ENCODE results near the gene MMEL1.
"Not testable (repeated sequence)": the region's sequence is repeated elsewhere in the genome, so short reads cannot be mapped to it uniquely, and the experiment has no call there.

Gene MMEL1

DNA sequence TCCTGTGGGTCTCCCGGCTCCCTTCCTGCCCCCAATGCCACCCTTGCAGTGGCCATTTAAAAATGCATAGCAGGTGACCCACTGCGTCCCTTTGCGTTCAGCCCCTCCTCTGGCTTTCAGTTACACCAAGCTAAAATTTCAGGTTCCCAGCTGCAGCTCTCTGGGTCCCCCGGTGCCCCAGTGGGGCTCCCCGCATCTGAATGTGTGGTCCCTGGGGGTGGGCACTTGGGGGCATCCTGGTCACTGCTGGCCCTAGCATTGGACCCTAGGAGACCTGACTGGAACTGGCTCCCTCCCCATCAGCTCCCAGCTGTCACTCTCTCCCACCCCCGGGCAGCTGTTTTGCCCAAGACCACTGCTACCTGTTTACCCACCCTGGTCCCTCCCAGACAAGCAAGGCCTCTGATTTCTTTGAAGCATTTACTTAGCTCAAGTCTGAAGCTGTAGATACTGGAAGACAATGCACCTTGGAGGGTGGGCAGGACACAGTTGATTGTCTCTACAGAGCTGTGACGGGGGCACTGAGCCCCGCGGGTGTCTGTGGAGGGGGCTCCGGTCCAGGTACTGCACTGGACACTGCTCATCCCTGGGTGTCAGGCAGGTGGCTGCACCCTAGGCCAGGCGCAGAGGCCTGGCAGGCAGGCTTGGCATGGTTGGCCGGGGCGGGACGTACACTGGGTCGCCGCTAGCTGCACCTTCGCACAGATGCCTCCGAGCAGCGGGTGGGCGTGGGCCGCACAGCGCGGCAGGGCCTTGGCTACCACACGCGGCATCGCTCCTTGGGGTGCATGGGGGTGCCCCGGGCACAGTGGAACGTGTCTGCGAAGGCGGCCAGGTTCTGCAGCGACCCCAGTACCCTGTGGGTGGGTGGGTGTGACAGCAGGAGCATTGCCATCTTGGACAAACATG lies 42.3 kb downstream of the MMEL1 start:
- no peak for DNase-seq (ENCODE audit: low spot score)

DNA sequence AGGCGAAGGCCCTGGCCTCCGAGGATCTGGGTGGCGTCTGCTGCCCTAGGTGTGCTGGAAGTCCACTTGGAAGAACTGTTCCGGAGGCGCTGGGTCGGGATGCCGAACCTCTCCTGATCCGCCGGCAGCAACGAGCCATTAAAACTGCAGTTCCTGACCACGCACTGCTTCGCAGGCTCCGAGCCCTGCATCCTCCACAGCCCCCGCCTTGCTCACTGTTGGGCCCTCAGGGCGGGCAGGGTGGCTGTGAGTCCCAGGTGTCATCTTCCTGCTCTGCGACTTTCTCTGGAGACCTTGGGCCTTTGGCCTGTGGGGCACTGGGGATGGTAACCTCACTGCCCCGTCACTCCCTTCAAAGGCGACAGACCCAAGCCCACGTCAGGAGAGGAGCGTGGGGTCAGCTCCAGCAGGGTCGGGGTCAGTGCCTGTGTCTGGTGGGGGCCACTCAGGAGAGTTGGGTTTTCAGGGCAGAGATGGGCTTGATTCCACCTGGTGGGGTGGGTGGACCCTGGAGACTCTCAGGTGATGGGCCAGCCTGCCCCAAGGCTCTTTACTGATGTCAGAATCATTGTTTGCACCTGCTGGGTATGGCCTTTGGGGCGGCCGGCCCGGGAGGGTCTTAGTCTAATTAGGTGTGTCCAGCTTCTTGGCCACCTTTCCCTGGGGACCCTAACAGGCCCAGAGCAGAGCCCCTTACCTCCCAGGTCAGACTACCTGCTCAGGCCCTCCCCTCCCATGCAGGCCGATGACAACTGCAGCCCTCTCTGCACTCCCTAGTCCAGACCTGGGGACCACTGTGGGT lies 43.2 kb downstream of the MMEL1 start:
- DNase-seq (ENCODE audit: low spot score) = no peak

GRCh38 chr1:2588661-2589430 lies 44.0 kb downstream of the MMEL1 start:
- DNase-seq (ENCODE audit: low spot score) = no peak

DNA sequence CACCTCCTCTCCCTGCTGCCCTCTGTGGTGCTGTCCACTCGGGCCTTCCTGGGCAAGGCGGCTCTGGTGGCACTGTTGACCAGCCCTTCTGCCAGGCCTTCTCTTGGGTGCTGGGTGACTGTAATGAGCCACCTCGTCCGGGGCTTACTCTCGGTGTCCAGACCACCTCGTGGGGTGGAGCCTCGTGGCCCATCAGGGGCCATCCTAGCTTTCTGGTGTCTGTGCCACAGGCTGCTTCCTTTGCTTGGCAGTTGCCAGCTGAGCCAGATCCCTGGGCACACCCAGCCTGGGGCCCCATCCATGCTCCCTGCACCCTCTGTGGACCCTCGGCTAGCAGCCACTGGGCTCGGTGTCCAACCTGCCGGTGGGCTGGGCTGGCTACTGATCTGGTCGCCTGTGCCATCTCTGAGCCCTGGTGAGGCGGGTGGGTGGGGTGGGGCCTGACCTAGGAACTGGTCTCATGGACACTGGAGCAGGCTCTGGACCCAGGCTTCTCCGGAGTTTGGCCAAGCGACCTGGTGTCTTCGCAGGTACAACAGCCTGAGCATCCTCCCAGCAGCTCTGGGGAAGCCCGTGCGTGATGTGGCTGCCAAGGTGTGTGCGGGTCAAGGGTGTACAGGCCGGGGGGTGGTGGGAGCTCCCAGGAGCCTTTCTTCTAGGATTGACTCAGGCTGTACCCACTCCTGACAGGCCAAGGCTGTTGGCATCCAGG lies 44.8 kb downstream of the MMEL1 start:
- DNase-seq (ENCODE audit: low spot score) = no peak

DNA sequence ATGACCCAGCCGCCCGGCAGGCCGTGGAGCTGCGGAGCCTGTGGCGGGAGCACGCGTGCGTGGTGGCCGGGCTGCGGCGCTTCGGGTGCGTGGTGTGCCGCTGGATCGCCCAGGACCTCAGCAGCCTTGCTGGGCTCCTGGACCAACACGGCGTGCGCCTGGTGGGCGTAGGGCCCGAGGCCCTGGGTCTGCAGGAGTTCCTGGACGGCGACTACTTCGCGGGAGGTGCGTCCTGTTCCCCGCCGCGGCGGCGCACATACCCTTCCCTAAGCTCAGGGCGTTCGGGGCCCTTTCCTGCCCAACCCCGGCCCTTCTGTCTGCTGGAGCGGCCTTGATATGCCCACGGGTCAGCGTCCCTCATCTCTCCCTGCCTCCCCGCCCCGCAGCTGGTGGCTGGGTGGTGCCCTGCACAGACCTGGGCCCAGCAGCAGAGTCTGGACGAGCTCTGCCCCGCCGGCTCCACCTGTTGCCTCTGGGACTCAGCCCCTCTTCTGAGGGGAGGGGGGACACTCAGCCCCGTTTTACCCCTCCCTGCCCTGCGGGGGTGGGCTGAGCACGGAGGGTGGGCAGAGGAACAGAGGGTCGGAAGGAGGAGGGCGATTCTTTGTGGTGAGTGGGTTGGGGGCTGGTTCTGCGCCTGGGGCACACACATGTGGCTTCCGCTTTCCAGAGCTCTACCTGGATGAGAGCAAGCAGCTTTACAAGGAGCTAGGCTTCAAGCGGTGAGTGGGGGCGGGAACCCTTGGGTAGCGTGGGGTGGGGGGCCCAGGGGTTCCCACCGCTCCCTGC lies 45.6 kb downstream of the MMEL1 start:
- no peak for DNase-seq (ENCODE audit: low spot score)

- DNase-seq (ENCODE audit: low spot score) = peak; percentile 99
Measured at GRCh38 chr1:2586154-2587070, 46.4 kb downstream of the MMEL1 start, which contains the start of gene PRXL2B. TSS of gene PRXL2B (plus strand) at chr1:2586777. CDS start at chr1:2586886, 109 bp downstream.

- peak; percentile 68 for DNase-seq (ENCODE audit: low spot score)
Measured at GRCh38 chr1:2585318-2586092, 47.3 kb downstream of the MMEL1 start.

DNA sequence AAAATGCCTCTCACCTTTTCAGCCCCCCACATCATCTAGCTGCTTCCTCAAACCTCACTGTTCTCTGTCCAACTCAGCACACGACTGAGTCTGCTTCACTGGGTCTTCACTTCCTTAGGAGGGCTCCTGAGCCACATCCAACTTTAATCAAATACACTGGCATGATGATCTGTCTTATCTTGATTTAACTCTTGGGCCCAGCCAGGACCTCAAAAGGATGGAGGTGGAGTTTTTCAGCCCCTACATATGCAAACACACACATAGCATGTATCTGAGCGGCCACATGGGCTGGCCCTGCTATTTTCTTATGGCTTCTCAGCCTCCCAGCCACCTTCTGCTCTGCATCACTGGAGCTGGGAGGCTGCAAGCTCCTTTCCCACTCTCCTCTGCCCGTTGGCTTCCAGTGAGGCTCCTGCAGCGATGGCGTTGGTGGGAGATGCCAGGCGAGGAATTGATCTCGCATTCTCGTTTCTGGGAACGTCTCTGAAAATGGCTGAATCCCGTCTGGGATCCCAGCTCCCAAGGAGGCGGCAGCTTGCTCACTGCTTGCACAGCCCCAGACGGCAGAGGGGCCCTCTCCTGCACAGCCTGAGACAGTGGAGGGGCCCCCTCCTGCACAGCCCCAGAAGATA lies 48.0 kb downstream of the MMEL1 start:
- DNase-seq (ENCODE audit: low spot score) = no peak

- no peak for DNase-seq (ENCODE audit: low spot score)
Measured at GRCh38 chr1:2583871-2584351, 48.9 kb downstream of the MMEL1 start.

DNA sequence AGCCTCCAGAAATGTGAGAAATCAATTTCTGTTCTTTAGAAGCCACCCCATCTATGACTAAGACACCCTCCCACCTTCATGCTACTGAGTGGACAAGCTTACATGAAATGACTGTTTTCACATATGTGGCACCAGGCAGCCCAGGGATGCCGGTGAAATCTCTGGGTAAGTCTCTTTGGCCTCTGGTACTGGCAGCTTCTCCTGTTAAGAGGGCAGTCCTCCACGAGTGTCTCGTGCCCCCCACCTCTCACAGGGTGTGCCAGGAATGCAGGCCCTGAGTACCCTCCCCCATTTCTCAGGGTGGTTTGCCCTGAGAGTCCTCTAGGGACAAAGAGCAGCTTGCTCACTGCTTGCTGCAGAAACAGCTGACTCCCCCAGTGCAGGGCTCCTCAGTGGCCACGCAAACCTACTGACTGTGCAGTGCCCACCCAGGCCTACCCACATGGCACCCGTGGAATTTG lies 49.5 kb downstream of the MMEL1 start:
- no peak for DNase-seq (ENCODE audit: low spot score)

GRCh38 chr1:2582391-2582790 lies 50.4 kb downstream of the MMEL1 start:
- DNase-seq (ENCODE audit: low spot score) = no peak

DNA sequence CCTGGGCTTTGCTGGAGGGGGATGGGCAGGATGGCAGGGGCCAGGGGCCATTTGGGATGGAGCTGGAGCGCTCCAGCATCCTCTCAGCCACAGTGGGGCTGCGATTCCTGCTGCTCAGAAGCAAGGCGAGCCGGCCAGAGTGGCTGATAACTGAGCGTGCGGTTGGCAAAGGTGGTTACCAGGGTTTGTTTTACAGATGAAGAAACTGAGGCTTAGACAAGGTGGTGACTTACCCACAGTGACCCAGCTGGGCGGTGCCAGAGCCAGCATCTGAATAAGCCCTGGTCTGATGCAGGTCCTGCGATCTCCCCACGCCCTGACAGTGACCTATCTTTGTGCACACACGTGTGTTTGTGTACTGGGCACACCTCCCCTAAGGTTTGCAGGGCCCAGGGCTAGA lies 52.1 kb downstream of the MMEL1 start:
- no peak for DNase-seq (ENCODE audit: low spot score)

GRCh38 chr1:2578758-2579118 lies 54.1 kb downstream of the MMEL1 start:
- no peak for DNase-seq (ENCODE audit: low spot score)

DNA sequence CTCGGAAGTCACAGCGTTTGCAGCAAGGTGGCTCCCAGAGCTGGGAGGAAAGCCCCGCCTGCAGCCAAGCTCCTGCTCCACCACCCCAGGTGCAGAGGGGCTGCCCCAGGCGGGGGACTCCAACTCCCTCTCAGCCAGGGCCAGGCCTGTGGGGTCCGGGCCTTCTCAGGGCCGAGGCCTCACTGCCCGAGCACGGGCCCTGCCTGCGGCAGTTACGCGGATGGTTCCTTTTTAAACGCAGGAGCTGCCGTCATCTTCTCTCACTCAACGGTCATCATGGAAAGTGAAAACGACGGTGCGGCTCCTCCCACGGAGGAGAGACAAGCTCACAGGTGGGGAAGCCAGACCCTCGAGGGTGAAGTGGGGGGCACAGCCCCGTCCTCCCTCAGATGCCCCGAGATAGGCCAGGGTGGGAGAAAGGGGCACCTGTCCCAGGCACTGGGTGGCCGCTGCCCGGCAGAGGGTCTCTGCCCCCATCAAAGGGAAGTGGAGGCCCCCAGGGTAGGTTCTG lies 55.2 kb downstream of the MMEL1 start:
- DNase-seq (ENCODE audit: low spot score) = not testable (repeated sequence)

DNA sequence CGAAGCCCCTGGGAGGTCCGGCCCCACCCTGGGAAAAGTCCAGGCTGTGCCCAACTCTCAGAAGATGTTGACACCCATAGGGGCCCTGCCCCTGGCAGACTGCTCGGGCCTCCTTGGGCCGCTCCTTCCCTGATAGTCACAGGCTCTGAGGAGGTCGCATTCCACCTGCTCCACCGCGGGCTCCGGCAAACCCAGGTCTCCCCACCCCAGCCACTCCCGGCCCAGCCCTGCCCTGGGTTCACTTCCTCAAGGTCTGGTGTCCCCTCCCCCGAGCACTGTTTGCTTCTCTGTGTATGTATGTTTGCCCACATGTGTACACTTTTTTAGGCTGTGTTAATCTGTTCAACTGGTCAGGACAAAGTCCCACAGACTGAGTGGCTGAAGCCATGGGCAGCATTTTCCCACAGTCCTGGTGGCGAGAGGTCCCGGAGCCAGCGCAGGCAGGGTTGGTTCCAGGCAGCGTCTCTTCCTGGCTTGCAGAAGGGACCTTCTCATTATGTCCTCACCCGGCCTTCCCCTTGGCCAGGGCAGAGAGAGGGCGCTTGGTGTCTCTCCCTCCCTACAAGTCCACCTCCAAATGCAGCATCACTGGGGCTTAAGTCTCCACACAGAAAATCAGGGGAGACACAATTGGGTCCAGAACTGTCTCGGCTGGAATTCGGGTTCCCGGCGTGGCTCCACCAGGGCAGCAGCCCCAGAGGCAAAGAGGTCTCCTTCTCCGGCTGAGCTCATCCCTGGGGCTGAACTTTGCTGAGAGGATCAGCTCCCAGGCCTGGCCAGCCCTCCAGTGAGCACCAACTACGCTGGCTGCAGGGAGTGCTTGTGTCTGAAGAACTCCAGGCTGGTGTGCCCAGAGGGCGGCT lies 56.8 kb downstream of the MMEL1 start:
- no peak for DNase-seq (ENCODE audit: low spot score)

DNA sequence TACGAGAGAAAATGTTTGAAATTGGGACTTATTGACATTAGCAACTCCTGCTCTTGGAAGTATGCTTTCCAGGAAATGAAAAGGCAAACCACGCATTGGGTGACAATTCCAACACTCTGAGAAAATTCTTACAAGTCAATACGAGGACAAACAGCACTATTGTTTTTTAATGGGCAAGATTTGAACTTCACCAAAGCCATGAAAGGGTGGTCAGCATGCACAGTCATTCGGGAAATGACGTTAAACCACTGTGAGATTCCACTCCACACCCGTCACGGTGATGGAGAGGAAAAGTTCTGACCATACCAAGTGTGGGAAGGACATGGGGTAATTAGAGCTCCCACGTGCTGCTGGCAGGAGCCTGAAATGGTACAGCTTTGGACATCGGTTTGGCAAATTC lies 58.5 kb downstream of the MMEL1 start:
- no peak for DNase-seq (ENCODE audit: low spot score)
